Thyroid gland (tissue), 4 donors: ENCODE data around the gene LIN37. TPM values are rescaled to one million over a fixed set of nuclear protein-coding genes. Genes with fewer than 3 reads are reported as not detected.

Experiments
- DNase-seq, 2 donors: peaks; one replicate each; pipeline ENCODE4 v3.0.0-alpha.2; 2019
- H3K27ac ChIP-seq, 3 donors: fragments of 200-600 bp; sonication (generic); 1 replicate in 2 of 3; 2 replicates in 1 of 3; pipeline ENCODE4 v1.5.1; 2016 to 2019; ENCODE audit warnings: mild to moderate bottlenecking in 1 of 3, moderate library complexity in 1 of 3
- H3K27me3 ChIP-seq: fragments of 200-600 bp; sonication (generic); one replicate; pipeline ENCODE4 v1.5.1; 2019
- H3K36me3 ChIP-seq, 2 donors: fragments of 200-600 bp; sonication (generic); one replicate each; pipeline ENCODE4 v1.5.1; 2016 to 2019
- H3K4me1 ChIP-seq, 2 donors: fragments of 200-600 bp; sonication (generic); one replicate each; pipeline ENCODE4 v1.5.1; 2017 to 2019
- H3K4me3 ChIP-seq, 3 donors: fragments of 200-600 bp; sonication (generic); replicated peaks in 1 of 3; 1 replicate in 2 of 3; 2 replicates in 1 of 3; pipeline ENCODE4 v1.5.1; 2016; ENCODE audit warnings: mild to moderate bottlenecking in 1 of 3
- H3K9me3 ChIP-seq: fragments of 200-600 bp; sonication (generic); one replicate; pipeline ENCODE4 v1.5.1; 2017
- POLR2A ChIP-seq, 2 donors: fragments of 450-650 bp; IDR thresholded peaks; one replicate each; pipeline ENCODE4 v1.6.1; 2017; ENCODE audit warnings: antibody characterized with exemption in 2 of 2, mild to moderate bottlenecking in 2 of 2, moderate library complexity in 1 of 2
- WGBS, 2 donors: methylation state at CpG; one replicate each; pipeline ENCODE4 v1.1.5; 2017; 5-methylcytosine and 5-hydroxymethylcytosine counted together
- intact Hi-C: fragments of 100-400 bp; cut with DNase I; formaldehyde crosslinking; loops from one replicate; pipeline ENCODE4 v1.15.1; 2023
- total RNA-seq, 4 donors: library from RNA; depleted of rRNA; stranded (reverse); fragments of >200 nt; gene quantifications; one replicate each; pipeline ENCODE4 v1.2.3, GENCODE V29; 2016
- TF ChIP-seq, protein P1 (sequence below), 6 experiments: fragments of 200-600 bp in 3 of 6; fragments of 450-650 bp in 3 of 6; sonication (generic) in 3 of 6; IDR thresholded peaks; one replicate each; pipeline ENCODE4 v1.5.1; 2016 to 2019; ENCODE audit warnings: antibody characterized with exemption in 6 of 6, mild to moderate bottlenecking in 2 of 6, inconsistent platforms in 1 of 6, moderate library complexity in 1 of 6

LIN37 gene
- total RNA-seq, 4 donors from 2014 or later = 8.2 to 21.5 (median 14.1) TPM

DNA sequence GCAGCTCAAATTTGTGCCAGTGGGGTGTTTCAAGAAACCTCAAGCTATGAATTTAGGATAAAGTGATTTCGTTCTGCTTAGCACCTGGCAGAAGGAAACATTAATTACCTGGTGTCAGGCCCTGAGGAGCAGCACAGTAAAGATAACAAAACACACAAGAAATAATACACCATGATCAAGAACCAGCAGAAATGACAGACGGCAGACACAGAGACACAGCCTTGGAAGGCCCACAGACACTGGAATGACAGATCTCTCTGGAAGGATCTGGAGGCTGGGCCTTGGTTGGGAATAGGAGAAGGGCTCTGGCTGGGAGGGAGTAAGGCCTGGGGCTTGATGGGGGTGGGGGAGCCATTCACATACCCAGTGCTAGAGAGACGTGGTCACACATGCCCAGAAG, 53.5 kb downstream of the LIN37 start:
- peaks cover 6% of the 10 kb centered on the region for H3K27me3 ChIP-seq
- H3K9me3 ChIP-seq = no peaks in the 10 kb centered on the region
- no peak overlapping the region for H3K4me3 ChIP-seq
- no peak overlapping the region for H3K27ac ChIP-seq
- H3K4me1 ChIP-seq = no peaks in the 10 kb centered on the region
- TF ChIP-seq, protein P1, sequence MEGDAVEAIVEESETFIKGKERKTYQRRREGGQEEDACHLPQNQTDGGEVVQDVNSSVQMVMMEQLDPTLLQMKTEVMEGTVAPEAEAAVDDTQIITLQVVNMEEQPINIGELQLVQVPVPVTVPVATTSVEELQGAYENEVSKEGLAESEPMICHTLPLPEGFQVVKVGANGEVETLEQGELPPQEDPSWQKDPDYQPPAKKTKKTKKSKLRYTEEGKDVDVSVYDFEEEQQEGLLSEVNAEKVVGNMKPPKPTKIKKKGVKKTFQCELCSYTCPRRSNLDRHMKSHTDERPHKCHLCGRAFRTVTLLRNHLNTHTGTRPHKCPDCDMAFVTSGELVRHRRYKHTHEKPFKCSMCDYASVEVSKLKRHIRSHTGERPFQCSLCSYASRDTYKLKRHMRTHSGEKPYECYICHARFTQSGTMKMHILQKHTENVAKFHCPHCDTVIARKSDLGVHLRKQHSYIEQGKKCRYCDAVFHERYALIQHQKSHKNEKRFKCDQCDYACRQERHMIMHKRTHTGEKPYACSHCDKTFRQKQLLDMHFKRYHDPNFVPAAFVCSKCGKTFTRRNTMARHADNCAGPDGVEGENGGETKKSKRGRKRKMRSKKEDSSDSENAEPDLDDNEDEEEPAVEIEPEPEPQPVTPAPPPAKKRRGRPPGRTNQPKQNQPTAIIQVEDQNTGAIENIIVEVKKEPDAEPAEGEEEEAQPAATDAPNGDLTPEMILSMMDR (IDR thresholded peaks at IDR 0.05) = no peak
- TF ChIP-seq POLR2A (IDR thresholded peaks at IDR 0.05) = no peak
- intact Hi-C loops = no loop called here
- 70 to 75% methylated on average over 3 of the region's 3 CpGs for WGBS, 2 donors
- DNase-seq = no peak
- H3K36me3 ChIP-seq = no peaks in the 10 kb centered on the region

Other genes starting within 250 kb of the LIN37 start
- 100 to 1,000 TPM; 164 to 348 (median 213) TPM for gene DMKN, start 234.9 kb upstream of the LIN37 start, total RNA-seq
- gene SBSN, start 220.3 kb upstream of the LIN37 start, total RNA-seq = 1 to 10 TPM in 1 of 4 donors, not detected in 3; 1.2 TPM
- 1 to 10 TPM in 1 of 4 donors, not detected in 3; 1.6 TPM for gene GAPDHS, start 215.1 kb upstream of the LIN37 start, total RNA-seq
- gene TMEM147, start 202.9 kb upstream of the LIN37 start, total RNA-seq = 100 to 1,000 TPM; 186 to 202 (median 188) TPM
- gene ATP4A, start 184.9 kb upstream of the LIN37 start, total RNA-seq = 1 to 10 TPM in 1 of 4 donors, under 1 TPM in 3; 0.27 to 1.9 (median 0.33) TPM
- gene PMIS2, start 162.4 kb upstream of the LIN37 start, total RNA-seq = not detected
- 10 to 100 TPM in 3 of 4 donors, 1 to 10 TPM in 1; 7.9 to 17.8 (median 10.2) TPM for gene HAUS5, start 135.8 kb upstream of the LIN37 start, total RNA-seq
- gene RBM42, start 119.5 kb upstream of the LIN37 start, total RNA-seq = 10 to 100 TPM; 49.4 to 90.9 (median 65.6) TPM
- gene ETV2, start 106.8 kb upstream of the LIN37 start, total RNA-seq = under 1 TPM in 1 of 4 donors, not detected in 3; 0.56 TPM
- 100 to 1,000 TPM; 139 to 941 (median 369) TPM for gene COX6B1, start 100.3 kb upstream of the LIN37 start, total RNA-seq
- gene UPK1A, start 82.1 kb upstream of the LIN37 start, total RNA-seq = not detected
- not detected for gene ZBTB32, start 44.0 kb upstream of the LIN37 start, total RNA-seq
- 10 to 100 TPM; 12.4 to 29.4 (median 19.7) TPM for gene KMT2B, start 30.6 kb upstream of the LIN37 start, total RNA-seq
- 1 to 10 TPM; 5.2 to 6.1 (median 5.9) TPM for gene IGFLR1, start 6.1 kb upstream of the LIN37 start, total RNA-seq
- gene U2AF1L4, start 3.2 kb upstream of the LIN37 start, total RNA-seq = 10 to 100 TPM; 29.7 to 51.7 (median 36.8) TPM
- 10 to 100 TPM; 34.0 to 73.8 (median 40.5) TPM for gene PSENEN, start 2.9 kb upstream of the LIN37 start, total RNA-seq
- 10 to 100 TPM; 17.3 to 31.8 (median 23.1) TPM for gene HSPB6, start 8.5 kb downstream of the LIN37 start, total RNA-seq
- gene PROSER3, start 9.6 kb downstream of the LIN37 start, total RNA-seq = 10 to 100 TPM in 3 of 4 donors, 1 to 10 TPM in 1; 8.2 to 34.3 (median 13.2) TPM
- 10 to 100 TPM in 3 of 4 donors, 1 to 10 TPM in 1; 4.2 to 16.0 (median 13.0) TPM for gene ARHGAP33, start 27.0 kb downstream of the LIN37 start, total RNA-seq
- gene PRODH2, start 64.3 kb downstream of the LIN37 start, total RNA-seq = not detected
- not detected for gene NPHS1, start 103.9 kb downstream of the LIN37 start, total RNA-seq
- under 1 TPM in 2 of 4 donors, not detected in 2; 0.20 to 0.33 TPM for gene KIRREL2, start 108.3 kb downstream of the LIN37 start, total RNA-seq
- gene APLP1, start 120.0 kb downstream of the LIN37 start, total RNA-seq = 1 to 10 TPM in 2 of 4 donors, under 1 TPM in 2; 0.67 to 5.3 (median 2.8) TPM
- 10 to 100 TPM in 3 of 4 donors, 1 to 10 TPM in 1; 7.0 to 56.7 (median 16.9) TPM for gene NFKBID, start 152.0 kb downstream of the LIN37 start, total RNA-seq
- 1 to 10 TPM in 2 of 4 donors, not detected in 2; 1.4 to 4.4 TPM for gene HCST, start 154.0 kb downstream of the LIN37 start, total RNA-seq
- 10 to 100 TPM; 10.1 to 80.4 (median 27.5) TPM for gene TYROBP, start 159.7 kb downstream of the LIN37 start, total RNA-seq
- 10 to 100 TPM in 3 of 4 donors, 1 to 10 TPM in 1; 7.1 to 15.5 (median 11.1) TPM for gene LRFN3, start 187.8 kb downstream of the LIN37 start, total RNA-seq
- gene SDHAF1, start 246.6 kb downstream of the LIN37 start, total RNA-seq = 10 to 100 TPM; 51.4 to 96.8 (median 66.7) TPM